CD14-positive monocyte (primary cell): Measurements from ENCODE around the gene GYS1. TPM values are rescaled to one million over a fixed set of nuclear protein-coding genes. Genes with fewer than 3 reads are reported as not detected.
A peak's percentile ranks its signal among the peaks of the same experiment; 100 is the strongest.

Experiments
- DNase-seq, 3 donors: peaks; one replicate each; pipeline ENCODE4 v3.0.0-alpha.2; 2011 to 2022
- H2AFZ ChIP-seq: 2 replicates; pipeline ENCODE4 v1.6.0; 2012; ENCODE audit warnings: mild to moderate bottlenecking, low read depth, low read length, inconsistent platforms; ENCODE audit not compliant: insufficient read depth, poor library complexity, severe bottlenecking
- H3K27ac ChIP-seq, 2 donors: 1 replicate in 1 of 2; 2 replicates in 1 of 2; pipeline ENCODE4 v1.5.1; 2012 to 2013; ENCODE audit warnings: low read length in 2 of 2, control low read depth in 1 of 2, inconsistent platforms in 1 of 2, low read depth in 1 of 2, mild to moderate bottlenecking in 1 of 2
- H3K27me3 ChIP-seq, 2 donors: one replicate each; pipeline versions ENCODE4 v1.6.0 to v1.6.1; 2011 to 2013; ENCODE audit warnings: low read length in 2 of 2; ENCODE audit not compliant: control insufficient read depth in 2 of 2, insufficient read depth in 2 of 2
- H3K36me3 ChIP-seq, 2 donors: replicated peaks in 1 of 2; 1 replicate in 1 of 2; 2 replicates in 1 of 2; pipeline versions ENCODE4 v1.5.1 to v1.6.1; 2012 to 2013; ENCODE audit warnings: low read length in 2 of 2, control low read depth in 1 of 2, inconsistent platforms in 1 of 2, mild to moderate bottlenecking in 1 of 2; ENCODE audit not compliant: insufficient read depth in 2 of 2, control insufficient read depth in 1 of 2
- H3K4me1 ChIP-seq, 2 donors: 1 replicate in 1 of 2; 2 replicates in 1 of 2; pipeline versions ENCODE4 v1.5.1 to v1.6.1; 2012 to 2013; ENCODE audit warnings: low read length in 2 of 2, control low read depth in 1 of 2, inconsistent platforms in 1 of 2, mild to moderate bottlenecking in 1 of 2, moderate library complexity in 1 of 2; ENCODE audit not compliant: insufficient read depth in 2 of 2, control insufficient read depth in 1 of 2
- H3K4me2 ChIP-seq: replicated peaks from 2 replicates; pipeline ENCODE3; 2012; ENCODE audit warnings: low read length, moderate library complexity, mild to moderate bottlenecking; ENCODE audit not compliant: poor library complexity, severe bottlenecking; ENCODE audit errors: extremely low read depth
- H3K4me3 ChIP-seq, 3 experiments: fragments of 200-600 bp in 1 of 3; sonication (generic) in 1 of 3; replicated peaks in 1 of 3; 1 replicate in 2 of 3; 2 replicates in 1 of 3; pipeline ENCODE4 v1.5.1; 2011 to 2013; ENCODE audit warnings: low read length in 3 of 3, mild to moderate bottlenecking in 3 of 3, control low read depth in 2 of 3, low read depth in 2 of 3, inconsistent platforms in 1 of 3, moderate library complexity in 1 of 3
- H3K79me2 ChIP-seq: 2 replicates; pipeline ENCODE4 v1.6.0; 2012; ENCODE audit warnings: mild to moderate bottlenecking, control low read depth, inconsistent platforms, low read length, moderate library complexity; ENCODE audit not compliant: insufficient read depth
- H3K9ac ChIP-seq: 2 replicates; pipeline ENCODE4 v1.6.0; 2017; ENCODE audit warnings: low read length, mild to moderate bottlenecking; ENCODE audit not compliant: insufficient read depth, poor library complexity, severe bottlenecking
- H3K9me3 ChIP-seq, 2 donors: replicated peaks in 1 of 2; 1 replicate in 1 of 2; 2 replicates in 1 of 2; pipeline versions ENCODE4 v1.5.1 to v1.6.1; 2012 to 2013; ENCODE audit warnings: low read length in 2 of 2, control low read depth in 1 of 2; ENCODE audit not compliant: control insufficient read depth in 1 of 2, insufficient read depth in 1 of 2
- H4K20me1 ChIP-seq: 2 replicates; pipeline ENCODE4 v1.6.0; 2012; ENCODE audit warnings: mild to moderate bottlenecking, low read length, control low read depth, moderate library complexity; ENCODE audit not compliant: insufficient read depth
- H3K27ac Mint-ChIP-seq, 7 donors: one replicate each; pipeline ENCODE4 v1.8.0; 2020; ENCODE audit warnings: mild to moderate bottlenecking in 7 of 7, mixed read lengths in 7 of 7, moderate library complexity in 6 of 7, inconsistent platforms in 2 of 7
- H3K27me3 Mint-ChIP-seq, 3 donors: one replicate each; pipeline ENCODE4 v1.8.0; 2021 to 2022; ENCODE audit warnings: low read depth in 3 of 3, mild to moderate bottlenecking in 3 of 3, mixed read lengths in 3 of 3, moderate library complexity in 3 of 3, inconsistent platforms in 1 of 3
- H3K36me3 Mint-ChIP-seq, 2 donors: one replicate each; pipeline ENCODE4 v1.8.0; 2020; ENCODE audit warnings: mixed read lengths in 2 of 2, inconsistent platforms in 1 of 2, mild to moderate bottlenecking in 1 of 2
- H3K4me1 Mint-ChIP-seq: one replicate; pipeline ENCODE4 v1.8.0; 2020; ENCODE audit warnings: mild to moderate bottlenecking, mixed read lengths
- H3K4me3 Mint-ChIP-seq, 2 donors: one replicate each; pipeline ENCODE4 v1.8.0; 2020; ENCODE audit warnings: mild to moderate bottlenecking in 2 of 2, mixed read lengths in 2 of 2, moderate library complexity in 1 of 2
- H3K9me3 Mint-ChIP-seq, 7 donors: one replicate each; pipeline ENCODE4 v1.8.0; 2020 to 2022; ENCODE audit warnings: mixed read lengths in 7 of 7, mild to moderate bottlenecking in 6 of 7, moderate library complexity in 6 of 7, inconsistent platforms in 2 of 7
- CTCF ChIP-seq: fragments of 200-600 bp; IDR thresholded peaks from one replicate; pipeline ENCODE4 v1.8.0; 2022; ENCODE audit warnings: antibody characterized with exemption, mild to moderate bottlenecking
- WGBS: methylation state at CpG from one replicate; pipeline ENCODE4 v1.1.5; 2013; ENCODE audit warnings: missing lambda C conversion rate; ENCODE audit not compliant: insufficient coverage; 5-methylcytosine and 5-hydroxymethylcytosine counted together
- intact Hi-C, 2 donors: fragments of 100-400 bp; cut with micrococcal nuclease; formaldehyde crosslinking; loops; one replicate each; pipeline versions ENCODE4 v1.15.0 to v1.15.1; 2023
- polyA plus RNA-seq, 3 donors: library from polyadenylated mRNA; depleted of rRNA in 1 of 3; unstranded in 2 of 3; stranded (reverse) in 1 of 3; fragments of 300-500 nt in 2 of 3; fragments of >200 nt in 1 of 3; fragmentation: Illumina TruSeq in 2 of 3; gene quantifications; 1 replicate in 2 of 3; 2 replicates in 1 of 3; pipeline ENCODE4 v1.2.3, GENCODE V29; 2012 to 2021

The GYS1 gene
- polyA plus RNA-seq, 3 donors = 13.3 to 26.0 (median 21.3) TPM

GRCh38 chr19:48967346-48968178, 25.5 kb downstream of the GYS1 start:
- H3K9ac ChIP-seq = peak overlapping the region; percentile 77
- H3K4me3 ChIP-seq = peak overlapping the region; percentile 86 to 99 (median 89)
- peak overlapping the region; percentile 96 for H3K4me2 ChIP-seq
- Mint-ChIP-seq H3K9me3 (peaks cover 0 to 10% (median 0%) of the 10 kb centered on the region in 7 donors), H3K27ac (peak overlapping the region; percentile 95 to 99 (median 97)), H3K27me3 (peaks cover 0 to 14% (median 0%) of the 10 kb centered on the region in 3 donors), H3K4me1 (peaks cover 54% of the 10 kb centered on the region), H3K4me3 (peak overlapping the region; percentile 99 to 100), H3K36me3 (peaks cover 31 to 49% of the 10 kb centered on the region in 2 donors)
- intact Hi-C loops = loop anchor here (2.0 to 10.0 kb wide), 3 partner anchors 93 to 333 kb away; partner anchors contain the start of gene DBP (in 2 of the 2)
- peaks cover 49% of the 10 kb centered on the region for H3K79me2 ChIP-seq
- 8% methylated on average over 11 of the region's 14 CpGs for WGBS
- H2AFZ ChIP-seq = no peak overlapping the region
- peaks cover 20 to 44% of the 10 kb centered on the region in 2 donors for H3K36me3 ChIP-seq
- H3K27ac ChIP-seq = peak overlapping the region; percentile 79 to 90
- no peak for TF ChIP-seq CTCF
- DNase-seq = peak; percentile 93 to 98 (median 98)
- no peaks in the 10 kb centered on the region for H3K27me3 ChIP-seq
- H4K20me1 ChIP-seq = peaks cover 34% of the 10 kb centered on the region
- H3K4me1 ChIP-seq = peaks cover 59 to 68% of the 10 kb centered on the region in 2 donors
- no peaks in the 10 kb centered on the region for H3K9me3 ChIP-seq

GRCh38 chr19:48966541-48967345, 26.4 kb downstream of the GYS1 start:
- peak in 2 of 3 donors; percentile 48 to 68 for DNase-seq
- H2AFZ ChIP-seq = no peak overlapping the region
- peak overlapping the region; percentile 96 for H3K4me2 ChIP-seq
- peaks cover 67 to 76% of the 10 kb centered on the region in 2 donors for H3K4me1 ChIP-seq
- H3K36me3 Mint-ChIP-seq = peaks cover 31 to 44% of the 10 kb centered on the region in 2 donors
- H3K4me3 ChIP-seq = peak overlapping the region; percentile 86 to 99 (median 89)
- intact Hi-C loops = loop anchor here (2.0 to 10.0 kb wide), 3 partner anchors 92 to 332 kb away; partner anchors contain the start of gene DBP (in 2 of the 2)
- peak overlapping the region; percentile 99 to 100 for H3K4me3 Mint-ChIP-seq
- H3K9me3 ChIP-seq = no peaks in the 10 kb centered on the region
- no peaks in the 10 kb centered on the region for H3K27me3 ChIP-seq
- peaks cover 0 to 14% (median 0%) of the 10 kb centered on the region in 3 donors for H3K27me3 Mint-ChIP-seq
- TF ChIP-seq CTCF = no peak
- WGBS = 14% methylated on average over 1 of the region's 10 CpGs
- H3K27ac ChIP-seq = peak overlapping the region; percentile 79 to 90
- H3K27ac Mint-ChIP-seq = peak overlapping the region; percentile 95 to 99 (median 97)
- peaks cover 20 to 41% of the 10 kb centered on the region in 2 donors for H3K36me3 ChIP-seq
- peaks cover 62% of the 10 kb centered on the region for H3K4me1 Mint-ChIP-seq
- H4K20me1 ChIP-seq = peaks cover 34% of the 10 kb centered on the region
- peak overlapping the region; percentile 77 for H3K9ac ChIP-seq
- H3K79me2 ChIP-seq = peaks cover 53% of the 10 kb centered on the region
- peaks cover 0 to 10% (median 0%) of the 10 kb centered on the region in 7 donors for H3K9me3 Mint-ChIP-seq
